Measurements from ENCODE around the gene MTUS2. TPM values are rescaled to one million over a fixed set of nuclear protein-coding genes. Genes with fewer than 3 reads are reported as not detected.

The MTUS2 gene
- total and polyA plus RNA-seq, 10 of the 15 experiments (the other 5 are each of a cell fraction or from before 2014, with no cell fraction given) = under 0.01 to 0.05 (median 0.02) TPM; not detected in 6

- TF ChIP-seq CEBPZ (IDR thresholded peaks at IDR 0.05; ENCODE audit: low read depth, low read length) = no peak
- no peak for TF ChIP-seq FOXM1 (IDR thresholded peaks at IDR 0.05; ENCODE audit: low read depth, low read length)
- TF ChIP-seq SMAD1 (IDR thresholded peaks at IDR 0.05; ENCODE audit: low read depth, partially characterized antibody) = no peak
- TF ChIP-seq HDAC6 (IDR thresholded peaks at IDR 0.05; ENCODE audit: unreplicated experiment) = no peak
- no peak for TF ChIP-seq CHD2 (IDR thresholded peaks at IDR 0.05; ENCODE audit: borderline replicate concordance, low read depth, low read length)
Observed at GRCh38 chr13:29081697-29082440, 261.7 kb downstream of the MTUS2 start (continued).

- Histone ChIP-seq H3K36me3 (ENCODE audit: control insufficient read depth in 2 of 2, insufficient read depth in 2 of 2, low read length in 1 of 2) (no peaks in the 10 kb centered on the region; a peak in 1 of 4 replicates), H3K79me2 (ENCODE audit: control insufficient read depth, insufficient read depth, low read length) (no peaks in the 10 kb centered on the region), H3K27ac (ENCODE audit: control insufficient read depth, insufficient read depth) (no peak overlapping the region), H3K4me2 (ENCODE audit: control insufficient read depth, insufficient read depth) (no peak overlapping the region), H4K20me1 (ENCODE audit: control insufficient read depth, insufficient read depth) (no peaks in the 10 kb centered on the region), H3K4me3 (no peak overlapping the region), H3K9me3 (replicated peaks; ENCODE audit: control insufficient read depth, insufficient read depth, low read length) (no peaks in the 10 kb centered on the region; the same call in 2 of the 3 replicates), H3K27me3 (replicated peaks in 1 of 2; ENCODE audit: control insufficient read depth in 2 of 2, insufficient read depth in 2 of 2, low read length in 1 of 2) (no peaks in the 10 kb centered on the region), H3K9ac (ENCODE audit: control insufficient read depth, insufficient read depth, low read length) (no peak overlapping the region), H2AFZ (ENCODE audit: control insufficient read depth, low read depth, low read length) (no peak overlapping the region), H3K4me1 (ENCODE audit: control insufficient read depth, insufficient read depth, low read length) (no peaks in the 10 kb centered on the region)
- DNase-seq (ENCODE audit: low read depth, low spot score) (no peak), ATAC-seq (no peak), FAIRE-seq (no peak)
- RAD21 ChIA-PET (ENCODE audit: unreplicated experiment) = no interaction called here
- WGBS (ENCODE audit: insufficient coverage, insufficient replicate concordance, low lambda C conversion rate, missing lambda C conversion rate) = 0% methylated on average over 2 of the region's 2 CpGs
- SMC1A ChIA-PET (ENCODE audit: uncharacterized antibody, unreplicated experiment) = no interaction called here
- in situ Hi-C loops (cut with MboI) = no loop called here
- TF ChIP-seq RAD51 (IDR thresholded peaks at IDR 0.05) (no peak), TARDBP (IDR thresholded peaks at IDR 0.05; ENCODE audit: borderline replicate concordance) (no peak), POLR2AphosphoS2 (IDR thresholded peaks at IDR 0.05; ENCODE audit: low read depth, low read length) (no peak), GATAD2B (conservative IDR thresholded peaks at IDR 0.05; ENCODE audit: low read depth) (no peak), CHD2 (IDR thresholded peaks at IDR 0.05; ENCODE audit: borderline replicate concordance, low read depth, low read length) (no peak), CEBPZ (IDR thresholded peaks at IDR 0.05; ENCODE audit: low read depth, low read length) (no peak), USF2 (IDR thresholded peaks at IDR 0.05; ENCODE audit: borderline replicate concordance, low read depth, low read length) (no peak), SIX5 (IDR thresholded peaks at IDR 0.05; ENCODE audit: low read depth, low read length, severe bottlenecking) (no peak)
- POLR2A ChIA-PET = no interaction called here
- no TSS peak for BruUV-seq (replicated peaks)
- intact Hi-C loops (cut with micrococcal nuclease; ENCODE audit: unreplicated experiment) = no loop called here
- CTCF ChIA-PET = no interaction called here
Observed at GRCh38 chr13:29099781-29100406, 279.8 kb downstream of the MTUS2 start.
